DOHH2 (cell line): ENCODE results near the gene RASAL3.

Experiments
- CTCF ChIP-seq: fragments of 200-600 bp; sonication (generic); IDR thresholded peaks from one replicate; pipeline ENCODE4 v1.5.1; 2014; ENCODE audit warnings: antibody characterized with exemption, mild to moderate bottlenecking, low read depth, low read length; ENCODE audit not compliant: poor library complexity, severe bottlenecking
- EZH2phosphoT487 ChIP-seq: fragments of 200-600 bp; sonication (generic); IDR thresholded peaks from 2 replicates; pipeline ENCODE4 v1.6.1; 2017; ENCODE audit warnings: borderline replicate concordance, mild to moderate bottlenecking, antibody characterized with exemption, low read length, moderate library complexity, mixed read lengths

GRCh38 chr19:15428956-15429824, 35.2 kb downstream of the RASAL3 start:
- TF ChIP-seq CTCF (no peak), EZH2phosphoT487 (no peak)
